Activated CD4-positive, alpha-beta T cell treated with anti-CD3 and anti-CD28 coated beads for 24 hours (primary cell): Measurements from ENCODE around the gene MGAM2.

ENCODE experiments used
- DNase-seq, 2 donors: peaks; one replicate each; pipeline ENCODE4 v3.0.0-alpha.2; 2020; ENCODE audit warnings: low read depth in 2 of 2

Gene MGAM2

GRCh38 chr7:142175594-142175993 is 64.1 kb downstream of the MGAM2 start:
- no peak for DNase-seq

DNA sequence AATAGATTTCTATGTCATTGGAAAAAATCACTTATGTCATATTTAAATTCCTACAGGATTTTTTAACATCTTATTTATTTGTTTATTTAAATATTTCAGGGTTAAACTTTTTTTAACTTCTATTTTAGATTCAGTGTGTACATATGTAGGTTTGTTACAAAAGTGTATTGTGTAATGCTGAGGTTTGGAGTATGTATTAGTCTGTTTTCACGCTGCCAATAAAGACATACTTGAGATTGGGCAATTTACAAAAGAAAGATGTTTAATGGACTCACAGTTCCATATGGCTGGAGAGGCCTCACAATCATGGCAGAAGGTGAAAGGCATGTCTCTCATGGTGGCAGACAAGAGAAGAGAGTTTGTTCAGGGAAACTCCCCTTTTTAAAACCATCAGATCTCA is 65.4 kb downstream of the MGAM2 start:
- DNase-seq, result no peak

GRCh38 chr7:142177869-142178268 is 66.4 kb downstream of the MGAM2 start:
- DNase-seq, result no peak

- DNase-seq, result no peak
These were observed 68.9 kb downstream of the MGAM2 start for GRCh38 chr7:142180426-142180825.

GRCh38 chr7:142181211-142181610 is 69.7 kb downstream of the MGAM2 start:
- no peak for DNase-seq

DNA sequence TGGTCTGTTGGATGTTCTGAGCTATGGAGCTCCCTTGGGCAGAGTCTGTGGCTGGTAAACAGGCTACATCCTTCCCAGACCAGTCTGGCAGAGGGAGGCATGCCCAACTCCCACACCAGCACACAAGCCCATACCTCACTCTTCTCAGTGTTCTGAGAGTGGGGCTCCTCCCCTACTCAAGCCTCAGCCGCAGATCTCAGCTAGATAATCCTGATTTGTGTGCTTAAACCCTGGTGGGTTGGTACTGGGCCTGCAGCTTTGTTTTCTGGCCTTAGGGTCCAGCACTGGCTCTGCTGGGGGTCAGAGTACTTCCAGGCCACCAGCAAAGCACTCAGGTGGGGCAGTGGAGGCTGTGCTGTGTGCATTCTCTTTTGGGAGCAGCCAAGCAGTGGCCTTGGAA is 70.4 kb downstream of the MGAM2 start:
- DNase-seq, result no peak

GRCh38 chr7:142185069-142185468 is 73.6 kb downstream of the MGAM2 start:
- no peak for DNase-seq

DNA sequence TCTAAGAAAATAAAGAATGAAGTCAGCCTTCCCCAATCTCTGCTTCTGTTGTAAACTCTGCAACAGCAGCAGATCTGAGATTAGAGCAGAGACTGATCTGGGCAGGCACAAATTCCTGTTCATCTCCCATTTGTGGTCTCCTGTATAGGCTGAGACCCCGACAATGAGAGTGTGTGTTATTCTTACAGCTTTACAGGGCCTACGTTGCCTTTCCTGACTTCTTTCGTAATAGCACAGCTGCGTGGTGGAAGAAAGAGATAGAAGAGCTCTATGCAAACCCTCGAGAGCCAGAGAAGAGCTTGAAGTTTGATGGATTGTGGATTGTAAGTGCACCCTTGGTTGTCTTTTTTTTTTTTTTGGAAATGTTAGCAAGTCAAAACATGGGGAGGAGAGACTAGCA is 74.3 kb downstream of the MGAM2 start:
- no peak for DNase-seq

GRCh38 chr7:142188154-142188553 is 76.6 kb downstream of the MGAM2 start:
- no peak for DNase-seq

GRCh38 chr7:142188846-142189245 is 77.3 kb downstream of the MGAM2 start:
- DNase-seq, result no peak

GRCh38 chr7:142194201-142194600 is 82.7 kb downstream of the MGAM2 start:
- DNase-seq, result no peak

GRCh38 chr7:142196066-142196840 is 84.7 kb downstream of the MGAM2 start:
- no peak for DNase-seq

DNA sequence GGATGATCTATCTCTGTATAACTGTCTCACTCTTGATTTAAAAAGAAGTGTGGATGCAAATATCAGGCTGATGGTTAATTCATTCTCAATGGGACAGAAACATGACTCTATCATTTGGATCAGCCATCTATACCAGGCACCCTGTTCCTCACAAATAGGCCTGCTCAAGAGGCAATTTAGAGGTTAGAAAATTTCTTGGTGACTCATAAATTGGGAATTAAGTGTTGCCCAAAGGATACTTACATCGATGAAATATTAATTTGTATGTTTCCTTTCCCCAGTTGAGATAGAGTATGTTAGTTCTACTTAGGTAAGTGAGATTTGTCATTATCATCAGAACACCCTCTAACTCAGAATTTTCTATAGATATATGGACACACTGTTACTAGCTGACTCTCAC is 88.7 kb downstream of the MGAM2 start:
- DNase-seq, result no peak

- no peak for DNase-seq
These were observed 117.1 kb downstream of the MGAM2 start for GRCh38 chr7:142228537-142229104.

DNA sequence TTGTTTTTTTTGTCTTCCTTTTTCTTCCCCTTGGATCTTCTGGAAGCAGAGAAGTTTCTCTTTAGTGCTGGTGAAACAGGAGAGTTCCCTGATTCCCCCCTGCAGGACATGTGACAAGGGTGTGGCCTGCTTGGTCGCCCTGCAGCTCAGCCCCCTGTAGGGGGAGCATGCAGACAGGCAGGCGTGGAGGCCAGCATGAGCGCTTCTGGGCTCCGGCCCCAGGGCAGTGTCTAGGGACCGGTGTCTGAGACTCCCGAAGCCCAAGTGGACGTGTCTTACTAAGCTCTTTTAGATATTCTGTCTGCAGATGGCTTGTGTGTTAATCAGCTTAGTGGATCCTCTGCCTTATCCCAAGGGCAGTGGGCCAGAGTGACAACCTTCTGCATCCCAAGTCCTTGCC is 120.2 kb downstream of the MGAM2 start:
- no peak for DNase-seq

GRCh38 chr7:142240546-142240945 is 129.0 kb downstream of the MGAM2 start:
- DNase-seq, result no peak

DNA sequence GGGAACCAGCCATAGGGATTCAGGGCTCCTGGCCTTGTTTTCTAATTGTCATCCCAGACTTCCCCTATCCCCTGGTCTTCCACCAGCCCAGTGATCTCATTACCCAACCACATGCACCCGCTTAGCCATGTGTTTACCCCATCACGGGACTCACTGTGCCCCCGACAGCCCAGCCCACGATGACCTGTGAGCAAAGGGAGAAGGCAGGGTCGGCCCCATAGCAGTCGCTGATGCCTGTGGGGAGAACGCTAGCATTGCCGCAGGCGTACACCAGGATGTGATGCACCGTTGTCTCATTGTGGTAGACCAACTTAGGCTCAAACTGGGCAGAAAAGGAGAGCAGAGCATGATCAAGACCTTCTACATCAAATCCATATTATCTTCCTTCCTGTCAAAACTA is 132.3 kb downstream of the MGAM2 start:
- no peak for DNase-seq

DNA sequence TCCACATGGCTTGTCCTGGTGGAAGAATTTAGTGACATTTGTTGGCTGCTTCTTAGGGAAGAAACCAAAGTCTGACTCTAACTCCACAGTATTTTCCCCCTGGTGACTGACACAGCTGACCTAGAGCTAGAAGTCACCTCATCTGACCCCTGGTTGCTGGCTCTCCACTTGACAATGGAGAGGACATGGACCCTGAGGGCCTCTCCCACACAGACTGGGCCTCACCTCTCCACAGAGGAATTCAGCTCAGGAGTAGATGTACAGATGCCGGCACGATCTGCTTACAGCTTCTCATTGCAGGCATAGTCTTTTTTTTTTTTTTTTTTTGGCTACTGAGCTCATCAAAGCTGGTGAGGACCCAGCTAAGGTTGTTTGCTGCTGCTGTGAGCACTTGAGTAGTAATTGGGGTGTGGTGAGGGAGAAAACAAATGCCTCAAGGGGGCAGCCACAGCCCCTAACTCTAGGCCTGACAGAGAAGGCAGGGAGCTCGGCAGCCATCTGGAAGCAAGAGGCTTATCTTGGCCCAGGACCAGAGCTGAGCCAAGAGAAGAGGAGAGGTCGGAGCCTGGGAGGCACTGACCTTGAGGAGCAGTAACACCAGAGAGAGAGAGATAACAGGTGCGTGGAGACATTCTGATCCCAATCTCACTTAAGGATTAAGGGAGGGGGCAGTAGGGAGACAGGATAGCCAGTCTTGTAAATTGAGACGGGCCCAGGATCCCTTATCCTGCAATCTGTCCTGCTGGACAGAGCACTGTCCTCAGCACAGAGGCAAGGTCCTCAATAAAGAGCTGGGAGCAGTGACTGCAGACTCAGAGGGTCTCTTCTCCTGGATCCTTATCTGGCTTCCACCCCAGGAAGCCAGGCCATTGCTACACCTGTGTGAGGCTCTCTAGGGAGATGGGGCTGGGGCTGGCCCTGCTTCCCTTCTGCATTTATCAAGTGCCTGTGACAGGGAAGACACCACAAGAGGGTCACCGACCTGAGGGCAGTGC is 136.9 kb downstream of the MGAM2 start:
- DNase-seq, result no peak

- DNase-seq, result no peak
These were observed 138.4 kb downstream of the MGAM2 start for GRCh38 chr7:142249918-142250317.

GRCh38 chr7:142250705-142251104 is 139.2 kb downstream of the MGAM2 start:
- DNase-seq, result no peak

DNA sequence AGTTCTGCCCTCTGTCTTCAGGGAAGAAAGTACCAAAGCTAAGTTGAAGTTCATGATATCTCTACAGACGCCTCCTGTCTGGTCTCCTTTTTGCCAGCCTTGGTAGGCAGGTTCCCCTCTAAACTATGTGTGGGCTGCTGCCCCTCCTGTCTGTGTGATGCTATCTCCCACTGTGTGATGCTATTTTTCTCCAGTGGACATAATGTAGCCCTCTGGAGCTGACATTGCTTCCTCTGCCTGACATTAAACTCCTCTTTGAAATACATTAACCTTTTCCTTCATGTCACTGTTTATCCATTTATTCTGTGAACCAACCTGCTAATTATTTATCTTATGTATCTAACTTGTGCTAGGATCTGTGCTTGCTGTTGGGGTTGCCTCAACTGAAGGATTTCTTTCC is 146.4 kb downstream of the MGAM2 start, which contains the start of gene PRSS58:
PRSS58 (minus strand) TSS at position 101 of the 400 bp plus-strand sequence. CDS start 351 bp downstream, outside the sequence.
- DNase-seq, result no peak
